Spleen (tissue), 7 donors: ENCODE data around the gene LEFTY2.

ENCODE experiments used
- POLR2A ChIP-seq, 3 donors: fragments of 450-650 bp; IDR thresholded peaks; one replicate each; pipeline ENCODE4 v1.5.1; 2017; ENCODE audit warnings: antibody characterized with exemption in 3 of 3, mild to moderate bottlenecking in 1 of 3
- POLR2AphosphoS5 ChIP-seq, 3 donors: sonication (generic); formaldehyde crosslinking; IDR thresholded peaks; one replicate each; pipeline ENCODE4 v1.5.1; 2017; ENCODE audit warnings: antibody characterized with exemption in 3 of 3
- TF ChIP-seq, protein P1 (sequence below), 11 experiments: fragments of 200-600 bp in 7 of 11; fragments of 450-650 bp in 4 of 11; sonication (generic) in 4 of 11; IDR thresholded peaks in 8 of 11; conservative IDR thresholded peaks in 3 of 11; 1 replicate in 7 of 11; 2 replicates in 4 of 11; pipeline versions ENCODE4 v1.4.0 to v1.8.0; 2016 to 2021; ENCODE audit warnings: antibody characterized with exemption in 11 of 11, inconsistent platforms in 4 of 11, mild to moderate bottlenecking in 1 of 11
- donor health status: DM: no; HTN: no; CAD: no; lungs with moderate emphysema.
- donor health status: DM: no; HTN: no; CAD: no.
- donor health status: DM: no; HTN: no; CAD: no.

DNA sequence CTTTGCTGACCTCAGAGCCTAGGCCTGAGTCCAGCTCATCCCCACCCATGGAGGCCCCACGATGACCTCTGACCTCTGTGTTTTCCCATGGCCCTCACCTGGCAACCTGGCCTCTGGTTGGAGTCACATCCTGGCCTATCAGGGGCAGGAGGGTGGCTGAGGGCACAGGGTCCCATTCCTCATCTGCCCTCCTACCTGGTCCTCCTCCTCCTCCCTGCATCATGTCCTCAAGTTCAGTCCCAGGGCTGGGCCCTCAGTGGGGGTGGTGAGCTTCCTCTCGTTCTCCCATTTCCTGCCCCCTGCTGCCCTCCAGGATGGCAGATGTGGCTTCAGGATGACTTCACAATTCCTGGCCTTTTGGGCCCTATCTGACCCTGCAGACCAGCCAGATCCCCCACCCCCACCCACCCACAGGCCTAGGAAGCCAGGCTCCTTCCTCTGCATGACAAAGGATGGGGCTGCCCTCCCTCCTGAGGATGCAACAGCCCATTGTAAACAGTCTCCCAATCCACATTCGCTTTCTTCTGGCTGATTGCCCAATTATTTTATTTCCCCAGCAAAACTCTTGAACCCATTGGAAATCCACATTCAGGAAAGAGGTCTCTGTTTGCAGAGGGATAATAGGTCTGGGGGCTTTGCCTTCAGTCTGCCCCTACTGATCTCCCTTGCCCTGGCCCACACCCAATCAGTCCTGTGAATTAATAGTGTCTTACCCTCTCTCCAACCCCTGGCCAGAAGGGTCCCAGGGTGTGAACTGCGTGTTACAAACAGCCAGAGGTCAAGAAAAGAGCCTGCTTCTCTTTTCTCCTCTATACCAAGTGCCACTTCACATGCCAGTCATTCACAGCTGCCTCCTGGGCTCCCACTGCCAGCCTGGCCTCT is 41.7 kb downstream of the LEFTY2 start:
- TF ChIP-seq, protein P1, sequence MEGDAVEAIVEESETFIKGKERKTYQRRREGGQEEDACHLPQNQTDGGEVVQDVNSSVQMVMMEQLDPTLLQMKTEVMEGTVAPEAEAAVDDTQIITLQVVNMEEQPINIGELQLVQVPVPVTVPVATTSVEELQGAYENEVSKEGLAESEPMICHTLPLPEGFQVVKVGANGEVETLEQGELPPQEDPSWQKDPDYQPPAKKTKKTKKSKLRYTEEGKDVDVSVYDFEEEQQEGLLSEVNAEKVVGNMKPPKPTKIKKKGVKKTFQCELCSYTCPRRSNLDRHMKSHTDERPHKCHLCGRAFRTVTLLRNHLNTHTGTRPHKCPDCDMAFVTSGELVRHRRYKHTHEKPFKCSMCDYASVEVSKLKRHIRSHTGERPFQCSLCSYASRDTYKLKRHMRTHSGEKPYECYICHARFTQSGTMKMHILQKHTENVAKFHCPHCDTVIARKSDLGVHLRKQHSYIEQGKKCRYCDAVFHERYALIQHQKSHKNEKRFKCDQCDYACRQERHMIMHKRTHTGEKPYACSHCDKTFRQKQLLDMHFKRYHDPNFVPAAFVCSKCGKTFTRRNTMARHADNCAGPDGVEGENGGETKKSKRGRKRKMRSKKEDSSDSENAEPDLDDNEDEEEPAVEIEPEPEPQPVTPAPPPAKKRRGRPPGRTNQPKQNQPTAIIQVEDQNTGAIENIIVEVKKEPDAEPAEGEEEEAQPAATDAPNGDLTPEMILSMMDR (IDR thresholded peaks at IDR 0.05 in 8 of 11, conservative IDR thresholded peaks at IDR 0.05 in 3 of 11), result no peak
- TF ChIP-seq POLR2A (IDR thresholded peaks at IDR 0.05), result no peak
- no peak for TF ChIP-seq POLR2AphosphoS5 (IDR thresholded peaks at IDR 0.05)
